ENCODE measurements around the gene NKG7.
"Not testable (repeated sequence)": the region's sequence is repeated elsewhere in the genome, so short reads cannot be mapped to it uniquely, and the experiment has no call there.

NKG7 gene

GRCh38 chr19:51402117-51402516 lies 29.7 kb upstream of the NKG7 start:
- no peak for TF ChIP-seq JUND (IDR thresholded peaks at IDR 0.05; ENCODE audit: low read depth)
- in situ Hi-C loops (cut with HindIII; ENCODE audit: low pct_unique_long_range_greater_than_20kb, low sequenced_read_pairs): no loop called here
- no peak for DNase-seq (ENCODE audit: low read depth in 1 of 2, low spot score in 1 of 2)

DNA sequence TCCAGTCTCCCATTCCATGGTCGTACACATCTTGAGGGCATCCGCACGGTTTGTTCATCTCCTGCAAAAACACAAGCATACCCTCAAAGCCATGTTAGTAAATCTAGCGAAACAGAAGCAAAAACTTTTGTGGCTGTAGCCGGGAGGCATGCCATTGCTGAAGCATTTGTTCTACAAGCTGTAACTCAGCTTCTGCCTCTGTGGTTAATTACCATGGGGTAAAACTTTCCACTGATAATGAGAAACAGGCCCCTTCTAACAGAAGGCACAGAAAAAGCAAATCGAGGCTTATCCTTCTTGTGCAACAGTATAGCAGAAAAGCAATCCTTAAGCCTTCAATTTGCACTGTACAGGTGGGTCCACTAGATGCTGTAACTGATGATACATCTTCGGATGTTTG lies 27.5 kb upstream of the NKG7 start:
- DNase-seq (ENCODE audit: low read depth in 1 of 2, low spot score in 1 of 2); in situ Hi-C loops (cut with HindIII; ENCODE audit: low pct_unique_long_range_greater_than_20kb, low sequenced_read_pairs): not testable (repeated sequence)

- no peak for DNase-seq (ENCODE audit: low read depth in 1 of 2, low spot score in 1 of 2)
- no peak for TF ChIP-seq JUND (IDR thresholded peaks at IDR 0.05; ENCODE audit: low read depth)
- in situ Hi-C loops (cut with HindIII; ENCODE audit: low pct_unique_long_range_greater_than_20kb, low sequenced_read_pairs): no loop called here
Observed at GRCh38 chr19:51399231-51399630, 26.8 kb upstream of the NKG7 start.

DNA sequence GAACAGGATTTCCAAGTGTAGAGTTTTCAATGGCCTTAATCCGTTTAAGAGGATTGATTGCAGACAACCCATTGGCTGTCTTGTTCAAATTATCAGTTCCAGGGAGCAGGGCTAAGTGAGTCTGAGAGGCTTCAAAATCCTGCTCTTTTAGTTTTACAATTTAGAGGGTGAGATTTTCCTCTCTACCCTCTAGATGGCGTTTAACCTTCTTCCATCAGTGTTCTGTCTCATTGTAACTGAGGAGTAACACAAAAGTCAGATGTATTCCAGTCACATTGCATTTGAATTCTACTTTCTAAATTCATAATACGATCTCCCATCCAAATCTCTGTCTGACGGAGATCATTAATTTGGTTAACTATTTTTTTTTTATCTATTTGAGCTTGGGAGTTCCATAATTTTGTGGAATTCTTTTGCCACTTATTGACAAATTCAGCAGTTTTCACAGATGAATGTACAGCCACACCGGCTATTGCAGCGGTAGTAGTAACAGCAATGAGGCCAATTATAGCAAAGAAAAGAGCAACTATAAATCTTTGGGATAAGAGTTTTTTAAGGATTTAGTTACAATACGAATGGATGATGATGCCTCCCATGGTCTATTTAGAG lies 25.7 kb upstream of the NKG7 start:
- DNase-seq (ENCODE audit: low read depth in 1 of 2, low spot score in 1 of 2): peak; percentile 13 to 49
- in situ Hi-C loops (cut with HindIII; ENCODE audit: low pct_unique_long_range_greater_than_20kb, low sequenced_read_pairs): no loop called here
- no peak for TF ChIP-seq JUND (IDR thresholded peaks at IDR 0.05; ENCODE audit: low read depth)

- DNase-seq (ENCODE audit: low read depth in 1 of 2, low spot score in 1 of 2); in situ Hi-C loops (cut with HindIII; ENCODE audit: low pct_unique_long_range_greater_than_20kb, low sequenced_read_pairs): not testable (repeated sequence)
Observed at GRCh38 chr19:51397453-51397852, 25.0 kb upstream of the NKG7 start.

DNA sequence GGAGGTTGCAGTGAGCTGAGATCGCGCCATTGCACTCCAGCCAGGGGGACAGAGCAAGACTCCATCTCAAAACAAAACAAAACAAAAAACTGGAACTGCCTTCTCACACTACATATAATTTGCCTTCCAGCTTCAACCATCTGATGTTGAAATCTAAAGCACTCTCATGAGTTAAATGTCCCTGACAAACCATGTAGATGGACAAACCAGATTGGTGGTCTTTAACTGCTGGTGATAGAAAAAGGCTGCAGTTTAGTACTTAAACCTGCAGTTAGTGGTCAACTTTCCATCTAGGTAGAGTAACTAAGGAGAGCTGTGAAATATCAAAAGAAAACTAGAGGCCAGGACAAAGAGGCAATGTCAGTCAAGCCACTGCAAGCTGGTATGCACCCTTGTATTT lies 23.7 kb upstream of the NKG7 start:
- no peak for TF ChIP-seq JUND (IDR thresholded peaks at IDR 0.05; ENCODE audit: low read depth)
- DNase-seq (ENCODE audit: low read depth in 1 of 2, low spot score in 1 of 2): no peak
- in situ Hi-C loops (cut with HindIII; ENCODE audit: low pct_unique_long_range_greater_than_20kb, low sequenced_read_pairs): no loop called here

GRCh38 chr19:51394050-51394836 lies 21.8 kb upstream of the NKG7 start:
- DNase-seq (ENCODE audit: low read depth in 1 of 2, low spot score in 1 of 2): peak; percentile 87 to 98
- TF ChIP-seq JUND (IDR thresholded peaks at IDR 0.05; ENCODE audit: low read depth): no peak
- in situ Hi-C loops (cut with HindIII; ENCODE audit: low pct_unique_long_range_greater_than_20kb, low sequenced_read_pairs): no loop called here

DNA sequence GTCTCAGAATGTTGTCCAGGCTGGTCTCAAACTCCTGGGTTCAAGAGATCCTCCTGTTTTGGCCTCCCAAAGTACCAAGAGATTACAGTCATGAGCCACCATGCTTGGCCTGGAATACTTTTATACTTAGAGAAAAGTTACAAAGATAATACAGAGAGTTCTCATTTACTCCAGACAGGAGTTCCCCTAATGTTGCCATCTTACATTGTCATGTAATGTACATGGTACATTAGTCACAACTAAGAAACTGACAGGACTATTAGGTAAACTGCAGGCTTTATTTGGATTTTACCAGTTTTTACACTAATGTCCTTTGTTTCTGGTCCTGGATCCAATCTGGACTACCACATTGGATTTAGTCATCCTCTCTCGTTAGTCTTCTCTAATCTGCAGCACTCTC lies 20.2 kb upstream of the NKG7 start:
- DNase-seq (ENCODE audit: low read depth in 1 of 2, low spot score in 1 of 2): no peak
- TF ChIP-seq JUND (IDR thresholded peaks at IDR 0.05; ENCODE audit: low read depth): no peak
- in situ Hi-C loops (cut with HindIII; ENCODE audit: low pct_unique_long_range_greater_than_20kb, low sequenced_read_pairs): no loop called here

- in situ Hi-C loops (cut with HindIII; ENCODE audit: low pct_unique_long_range_greater_than_20kb, low sequenced_read_pairs): no loop called here
- no peak for DNase-seq (ENCODE audit: low read depth in 1 of 2, low spot score in 1 of 2)
- TF ChIP-seq JUND (IDR thresholded peaks at IDR 0.05; ENCODE audit: low read depth): no peak
Observed at GRCh38 chr19:51391073-51391611, 18.7 kb upstream of the NKG7 start.

GRCh38 chr19:51389143-51389542 lies 16.7 kb upstream of the NKG7 start:
- DNase-seq (ENCODE audit: low read depth in 1 of 2, low spot score in 1 of 2): no peak
- TF ChIP-seq JUND (IDR thresholded peaks at IDR 0.05; ENCODE audit: low read depth): no peak
- in situ Hi-C loops (cut with HindIII; ENCODE audit: low pct_unique_long_range_greater_than_20kb, low sequenced_read_pairs): no loop called here

GRCh38 chr19:51387924-51388389 lies 15.5 kb upstream of the NKG7 start, which contains the start of gene LIM2:
Gene LIM2, minus strand, starts transcription at chr19:51387974. Its CDS starts 531 bp downstream, at chr19:51387443.
- in situ Hi-C loops (cut with HindIII; ENCODE audit: low pct_unique_long_range_greater_than_20kb, low sequenced_read_pairs): no loop called here
- no peak for TF ChIP-seq JUND (IDR thresholded peaks at IDR 0.05; ENCODE audit: low read depth)

DNA sequence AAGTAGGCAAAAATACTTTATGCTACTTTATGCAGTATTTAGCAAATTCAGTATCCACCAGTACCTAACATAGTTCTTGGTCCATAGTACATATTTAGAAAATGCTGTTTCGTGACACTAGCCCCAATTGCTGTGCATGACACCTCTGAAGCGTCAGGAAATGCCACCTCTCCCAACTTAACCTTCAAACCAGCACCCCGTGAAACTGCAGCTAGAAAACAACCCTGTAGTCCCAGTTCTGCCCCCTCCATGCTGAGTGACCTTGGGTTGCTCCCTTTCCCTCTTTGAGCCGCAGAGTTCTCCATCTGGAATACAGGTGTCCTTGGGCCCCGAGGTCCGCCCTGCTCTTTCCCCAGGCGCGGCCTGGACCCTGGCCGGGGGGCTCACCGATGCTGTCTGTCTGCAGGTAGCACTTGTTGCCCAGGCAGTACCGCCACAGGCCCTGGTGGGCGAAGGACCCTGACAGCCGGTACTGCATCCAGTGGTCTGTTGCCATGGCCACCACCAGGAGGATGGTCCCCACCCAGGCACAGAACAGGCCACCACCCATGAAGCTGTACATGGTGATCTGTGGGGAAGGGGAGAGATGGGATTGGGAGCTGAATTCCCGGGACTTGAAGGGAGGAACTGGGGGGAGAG lies 14.5 kb upstream of the NKG7 start:
- DNase-seq (ENCODE audit: low read depth in 1 of 2, low spot score in 1 of 2): no peak
- no peak for TF ChIP-seq JUND (IDR thresholded peaks at IDR 0.05; ENCODE audit: low read depth)
- in situ Hi-C loops (cut with HindIII; ENCODE audit: low pct_unique_long_range_greater_than_20kb, low sequenced_read_pairs): no loop called here

More at GRCh38 chr19:51387924-51388389, 15.5 kb upstream of the NKG7 start, which contains the start of gene LIM2:
- DNase-seq (ENCODE audit: low read depth in 1 of 2, low spot score in 1 of 2): no peak

DNA sequence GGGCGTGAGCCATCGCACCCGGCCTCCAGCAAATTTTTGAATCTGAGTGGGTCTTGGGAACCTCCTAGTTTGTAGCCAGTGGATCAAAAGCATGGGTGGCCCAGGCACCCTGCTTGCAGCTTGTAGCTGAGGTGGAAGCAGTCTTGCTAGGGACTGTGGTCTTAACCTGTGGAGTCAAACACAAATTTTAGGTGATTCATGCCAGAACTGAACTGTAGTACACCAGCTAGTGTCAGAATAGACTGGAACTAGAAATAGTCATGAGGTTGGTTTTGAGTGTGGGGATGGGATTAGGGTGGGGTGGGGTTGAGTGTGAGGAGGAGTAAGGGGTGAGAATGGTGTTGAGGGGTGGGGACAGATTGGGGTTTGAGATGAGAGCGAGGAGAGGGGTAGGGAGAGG lies 9.6 kb upstream of the NKG7 start:
- in situ Hi-C loops (cut with HindIII; ENCODE audit: low pct_unique_long_range_greater_than_20kb, low sequenced_read_pairs): no loop called here
- TF ChIP-seq JUND (IDR thresholded peaks at IDR 0.05; ENCODE audit: low read depth): no peak
- DNase-seq (ENCODE audit: low read depth in 1 of 2, low spot score in 1 of 2): no peak
